Stimulated activated CD4-positive, alpha-beta T cell treated with anti-CD3 and anti-CD28 coated beads, Interleukin-15, amount 100 ng/mL, for 1 hour (primary cell): ENCODE measurements around the gene MAG.

Experiments
- DNase-seq, 2 donors: peaks; one replicate each; pipeline ENCODE4 v3.0.0-alpha.2; 2020; ENCODE audit warnings: low read depth in 1 of 2, low spot score in 1 of 2

Gene MAG

GRCh38 chr19:35297515-35297848 is 5.5 kb downstream of the MAG start:
- no peak for DNase-seq

DNA sequence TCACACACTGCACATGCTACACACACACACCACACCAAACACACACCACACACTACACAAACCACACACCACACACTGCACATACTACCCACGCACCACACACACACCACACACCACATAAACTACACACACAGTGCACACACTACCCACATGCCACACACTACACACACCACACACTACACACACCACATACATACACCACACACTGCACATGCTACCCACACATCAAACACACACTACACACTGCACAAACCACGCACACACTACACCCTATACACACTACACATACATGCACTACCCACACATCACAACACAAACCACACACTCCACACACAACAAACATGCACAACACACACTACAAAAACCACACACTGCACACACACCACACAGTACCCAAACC is 6.0 kb downstream of the MAG start:
- no peak for DNase-seq

- no peak for DNase-seq
Measured at GRCh38 chr19:35298561-35298972, 6.6 kb downstream of the MAG start.

GRCh38 chr19:35299523-35300338 is 7.8 kb downstream of the MAG start:
- no peak for DNase-seq

DNA sequence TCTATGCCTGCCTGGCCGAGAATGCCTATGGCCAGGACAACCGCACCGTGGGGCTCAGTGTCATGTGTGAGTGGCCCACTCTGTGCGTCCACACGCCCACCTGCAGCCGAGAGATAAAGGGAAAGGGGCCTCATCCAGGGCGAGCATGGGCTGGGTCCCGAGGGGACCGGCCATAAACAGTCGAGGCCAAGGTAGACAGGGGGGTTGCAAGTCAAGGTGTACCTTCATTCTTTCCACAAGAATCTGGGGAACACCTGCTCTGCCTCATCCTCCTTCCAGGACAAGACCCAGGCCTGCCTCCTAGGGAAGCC is 8.3 kb downstream of the MAG start:
- no peak for DNase-seq

GRCh38 chr19:35301961-35302360 is 10.0 kb downstream of the MAG start:
- DNase-seq = no peak

DNA sequence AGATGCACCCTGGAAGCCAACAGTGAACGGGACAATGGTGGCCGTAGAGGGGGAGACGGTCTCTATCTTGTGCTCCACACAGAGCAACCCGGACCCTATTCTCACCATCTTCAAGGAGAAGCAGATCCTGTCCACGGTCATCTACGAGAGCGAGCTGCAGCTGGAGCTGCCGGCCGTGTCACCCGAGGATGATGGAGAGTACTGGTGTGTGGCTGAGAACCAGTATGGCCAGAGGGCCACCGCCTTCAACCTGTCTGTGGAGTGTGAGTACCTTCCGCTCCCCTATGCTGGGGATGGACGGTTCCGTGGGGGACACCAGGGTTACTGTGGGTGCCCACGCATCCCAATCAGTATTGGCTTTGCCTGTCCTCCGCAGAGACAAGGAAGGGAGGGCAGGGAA is 10.5 kb downstream of the MAG start:
- DNase-seq = no peak

GRCh38 chr19:35303357-35303915 is 11.5 kb downstream of the MAG start:
- DNase-seq = no peak

GRCh38 chr19:35304036-35304435 is 12.1 kb downstream of the MAG start:
- DNase-seq = no peak

DNA sequence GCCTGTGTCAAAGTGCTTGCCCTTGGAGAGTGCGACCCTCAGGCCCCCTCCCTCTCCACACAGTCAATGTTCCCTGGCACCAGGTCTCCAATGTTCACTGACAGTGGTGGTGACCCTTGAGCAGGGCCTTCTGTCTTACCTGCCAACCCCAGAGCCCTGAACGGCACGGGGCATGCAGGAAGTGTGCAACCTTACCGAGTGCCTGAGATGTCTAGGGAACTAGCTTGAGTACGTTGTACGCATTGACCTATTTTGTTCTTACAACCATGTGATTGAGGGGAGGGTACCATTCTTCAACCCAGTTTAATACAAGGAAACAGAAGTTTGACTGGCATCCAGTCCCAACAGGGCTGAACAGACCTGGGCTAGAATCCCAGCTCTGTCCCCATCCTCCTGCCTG is 13.2 kb downstream of the MAG start:
- DNase-seq = no peak

DNA sequence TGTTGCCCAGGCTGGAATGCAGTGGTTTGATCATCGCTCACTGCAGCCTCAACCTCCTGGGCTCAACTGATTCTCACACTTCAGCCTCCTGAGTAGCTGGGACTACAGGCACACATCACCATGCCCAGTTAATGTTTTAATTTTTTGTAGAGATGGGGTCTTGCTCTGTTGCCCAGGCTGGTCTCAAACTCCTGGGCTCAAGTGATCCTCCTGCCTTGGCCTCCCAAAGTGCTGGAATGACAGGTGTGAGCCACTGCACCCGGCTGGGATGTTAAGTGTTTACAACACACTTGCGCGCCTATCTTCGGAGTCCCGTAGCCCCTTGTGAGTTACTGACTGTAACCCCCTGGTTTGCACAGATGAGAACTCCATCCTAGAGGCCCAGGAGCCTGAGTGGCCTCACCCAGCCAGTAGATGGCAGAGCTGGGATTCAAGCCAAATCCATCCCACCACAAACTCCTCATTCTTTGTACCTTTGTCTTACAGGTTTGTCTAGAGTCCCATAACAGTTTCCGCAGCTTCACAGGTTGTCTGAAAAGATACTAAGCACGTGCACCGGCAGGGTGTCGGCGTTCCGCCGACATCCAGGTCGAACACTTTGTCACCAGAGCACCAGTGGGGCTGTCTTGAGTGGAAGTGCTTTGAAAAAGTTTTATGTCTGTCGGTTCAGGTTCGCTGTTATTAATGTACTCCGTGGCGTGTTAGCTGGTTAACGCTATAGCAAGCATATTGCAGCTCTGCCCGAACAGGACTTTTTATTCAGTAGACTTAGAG is 14.7 kb downstream of the MAG start:
- no peak for DNase-seq

DNA sequence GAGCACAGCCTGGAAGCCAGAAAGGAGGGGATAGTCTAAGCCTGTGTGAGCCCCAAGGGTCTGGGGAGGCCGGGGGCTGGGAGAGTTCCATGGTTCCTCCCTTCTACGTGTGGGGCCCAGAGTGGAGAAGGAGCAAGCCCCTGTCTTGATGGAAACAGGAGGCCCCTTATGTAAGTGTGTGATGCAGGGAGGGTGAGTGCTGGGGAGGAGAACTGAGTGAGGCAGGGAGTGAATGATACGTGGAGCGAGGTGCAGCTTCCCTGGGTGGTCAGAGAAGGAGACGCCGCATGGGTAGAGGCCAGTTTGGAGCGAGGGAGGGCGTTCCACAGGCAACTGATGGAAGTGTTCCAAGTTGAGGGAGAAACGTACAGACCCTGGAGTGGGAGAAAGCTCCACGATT is 16.0 kb downstream of the MAG start:
- DNase-seq = no peak

GRCh38 chr19:35308910-35309309 is 16.9 kb downstream of the MAG start:
- no peak for DNase-seq

- DNase-seq = no peak
Measured at GRCh38 chr19:35309481-35310279, 17.7 kb downstream of the MAG start.

GRCh38 chr19:35310331-35310730 is 18.4 kb downstream of the MAG start:
- no peak for DNase-seq

- DNase-seq = no peak
Measured at GRCh38 chr19:35310811-35311465, 19.0 kb downstream of the MAG start.

DNA sequence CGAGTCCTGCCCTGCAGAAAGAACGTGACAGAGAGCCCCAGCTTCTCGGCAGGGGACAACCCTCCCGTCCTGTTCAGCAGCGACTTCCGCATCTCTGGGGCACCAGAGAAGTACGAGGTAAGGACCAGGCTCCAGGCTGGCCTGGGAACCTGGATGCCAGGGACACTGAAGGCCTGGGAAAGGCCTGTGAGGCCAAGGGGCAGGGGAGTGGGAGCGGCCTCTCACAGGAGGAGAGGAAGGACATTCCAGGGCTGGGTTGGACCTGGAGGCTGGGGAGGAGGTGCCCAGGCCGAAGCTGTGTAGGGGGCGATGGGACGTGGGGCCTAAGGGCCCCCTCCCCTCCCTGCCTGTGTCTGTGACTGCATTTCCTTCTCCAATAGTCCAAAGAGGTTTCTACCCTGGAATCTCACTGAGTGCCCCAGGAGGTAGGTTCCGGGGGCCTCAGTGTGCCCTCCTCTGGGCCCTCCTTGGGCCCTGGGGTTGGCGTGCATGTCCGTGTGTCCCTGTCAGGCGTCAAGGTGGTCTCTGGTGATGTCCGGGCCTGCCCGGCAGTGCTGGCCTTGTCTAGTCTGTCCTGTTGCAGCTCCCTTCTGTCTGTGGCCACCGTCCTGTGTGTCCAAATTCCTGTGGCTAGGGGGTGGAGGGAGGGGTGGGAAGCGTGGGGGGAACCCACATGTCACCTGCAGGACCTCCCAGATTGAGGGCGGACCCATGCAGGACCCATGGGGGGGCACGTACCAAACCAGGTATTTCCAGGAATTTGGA is 20.1 kb downstream of the MAG start:
- no peak for DNase-seq

DNA sequence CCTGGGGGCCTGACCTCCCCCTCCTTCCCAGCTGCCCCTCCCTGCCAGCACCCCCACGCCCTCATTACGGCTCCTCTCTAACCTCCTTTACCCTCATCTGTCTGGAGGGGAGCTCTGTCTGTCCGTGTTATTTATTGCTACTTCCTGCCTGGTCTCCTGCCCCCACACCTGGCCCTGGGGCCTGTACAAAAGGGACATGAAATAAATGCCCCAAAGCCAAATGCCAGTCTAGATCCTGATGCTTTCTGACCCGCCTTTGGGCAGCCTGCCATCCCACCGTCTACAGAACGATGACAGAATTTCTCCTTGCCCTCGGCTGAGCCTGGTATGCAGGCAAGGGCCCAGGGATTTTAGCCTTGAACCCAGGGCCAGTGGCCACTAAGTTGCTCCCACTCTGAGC is 21.6 kb downstream of the MAG start:
- no peak for DNase-seq

GRCh38 chr19:35314031-35314430 is 22.1 kb downstream of the MAG start:
- DNase-seq = no peak

DNA sequence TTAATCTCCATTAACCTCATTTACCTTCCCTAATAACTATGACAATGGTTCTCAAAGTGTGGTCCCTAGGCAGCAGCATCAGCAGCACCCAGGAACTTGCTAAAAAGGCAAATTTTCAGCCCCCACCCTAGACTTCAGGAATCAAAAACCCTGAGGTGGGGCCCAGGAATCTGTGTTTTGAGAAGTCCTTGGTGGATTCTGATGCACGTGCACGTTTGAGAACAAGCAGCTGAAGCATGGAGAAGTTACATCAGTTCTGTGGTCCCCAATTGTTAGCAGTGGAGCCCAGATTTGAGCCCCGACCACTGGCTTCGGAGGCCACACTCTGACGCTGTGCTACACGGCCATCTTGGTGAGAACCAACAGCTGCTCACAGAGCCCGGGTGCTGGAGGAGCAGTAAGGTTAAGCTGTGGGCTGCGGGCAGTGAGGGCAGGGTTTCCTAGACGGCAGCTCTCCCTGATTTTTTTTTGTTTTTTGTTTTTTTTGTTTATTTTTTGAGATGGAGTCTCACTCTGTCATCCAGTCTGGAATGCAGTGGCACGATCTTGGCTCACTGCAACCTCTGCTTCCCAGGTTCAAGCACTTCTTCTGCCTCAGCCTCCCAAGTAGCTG is 23.0 kb downstream of the MAG start:
- no peak for DNase-seq
